ENCODE measurements around the gene LHCGR. TPM values are rescaled to one million over a fixed set of nuclear protein-coding genes. Genes with fewer than 3 reads are reported as not detected.

LHCGR gene
- total RNA-seq (2014; rRNA removed; shearing (Covaris generic)) (not detected in 2 replicates), total RNA-seq (2022) (not detected in 2 replicates), Bru-seq, nascent RNA (not detected), BruChase-seq, experiment 1, labeled RNA remaining after a 6-hour chase (not detected), BruChase-seq, experiment 2, labeled RNA remaining after a 2-hour chase (not detected)
- long read RNA-seq: 0 reads

DNA sequence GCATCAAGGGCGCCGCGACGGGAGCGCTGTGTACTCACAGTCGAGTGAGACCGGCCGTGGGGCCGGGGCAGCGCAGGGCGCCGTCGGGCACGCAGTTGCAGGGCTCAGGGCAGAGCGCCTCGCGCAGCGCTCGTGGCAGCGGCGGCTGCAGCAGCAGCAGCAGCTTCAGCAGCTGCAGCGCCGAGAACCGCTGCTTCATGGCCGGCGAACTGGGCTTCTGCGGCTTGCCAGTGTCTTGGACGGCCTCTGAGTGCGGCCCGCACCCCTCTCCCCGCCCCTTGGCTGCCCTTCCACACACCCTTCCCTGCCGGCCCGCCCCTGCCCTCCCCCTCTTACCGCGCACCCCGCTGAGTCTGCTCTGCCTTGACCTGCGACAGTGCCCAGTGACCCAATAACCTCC, at the start of gene LHCGR:
Gene LHCGR, minus strand, starts transcription at position 252 of the 400 bp plus-strand sequence. Its CDS starts 53 bp downstream, at position 199.
- CTCF ChIA-PET (ENCODE audit: unreplicated experiment): no interaction called here
- POLR2A ChIA-PET: no interaction called here
- H3K36me3 ChIP-seq (ENCODE audit: insufficient read depth, low read length): no peaks in the 10 kb centered on the region
- no peak within 1 kb of the TSS for H3K4me3 ChIP-seq (ENCODE audit: low read depth, low read length, poor library complexity, severe bottlenecking)
- H2AFZ ChIP-seq (ENCODE audit: low read length): no peak within 1 kb of the TSS
- no peaks in the 10 kb centered on the region for H3K9me2 ChIP-seq (ENCODE audit: insufficient read depth, low read length)
- no peak within 1 kb of the TSS for H3K27ac ChIP-seq (ENCODE audit: low read depth, low read length, poor library complexity, severe bottlenecking)
- no TSS peak for BruUV-seq (replicated peaks)
- TF ChIP-seq, protein P1, sequence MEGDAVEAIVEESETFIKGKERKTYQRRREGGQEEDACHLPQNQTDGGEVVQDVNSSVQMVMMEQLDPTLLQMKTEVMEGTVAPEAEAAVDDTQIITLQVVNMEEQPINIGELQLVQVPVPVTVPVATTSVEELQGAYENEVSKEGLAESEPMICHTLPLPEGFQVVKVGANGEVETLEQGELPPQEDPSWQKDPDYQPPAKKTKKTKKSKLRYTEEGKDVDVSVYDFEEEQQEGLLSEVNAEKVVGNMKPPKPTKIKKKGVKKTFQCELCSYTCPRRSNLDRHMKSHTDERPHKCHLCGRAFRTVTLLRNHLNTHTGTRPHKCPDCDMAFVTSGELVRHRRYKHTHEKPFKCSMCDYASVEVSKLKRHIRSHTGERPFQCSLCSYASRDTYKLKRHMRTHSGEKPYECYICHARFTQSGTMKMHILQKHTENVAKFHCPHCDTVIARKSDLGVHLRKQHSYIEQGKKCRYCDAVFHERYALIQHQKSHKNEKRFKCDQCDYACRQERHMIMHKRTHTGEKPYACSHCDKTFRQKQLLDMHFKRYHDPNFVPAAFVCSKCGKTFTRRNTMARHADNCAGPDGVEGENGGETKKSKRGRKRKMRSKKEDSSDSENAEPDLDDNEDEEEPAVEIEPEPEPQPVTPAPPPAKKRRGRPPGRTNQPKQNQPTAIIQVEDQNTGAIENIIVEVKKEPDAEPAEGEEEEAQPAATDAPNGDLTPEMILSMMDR (conservative IDR thresholded peaks at IDR 0.05; ENCODE audit: low read length): no peak
- no peak for TF ChIP-seq EZH2phosphoT487 (IDR thresholded peaks at IDR 0.05; ENCODE audit: borderline replicate concordance, low read depth, low read length)
- intact Hi-C loops (cut with micrococcal nuclease; ENCODE audit: unreplicated experiment): no loop called here
- no peak within 1 kb of the TSS for H3K4me2 ChIP-seq (ENCODE audit: low read length)
- H4K20me1 ChIP-seq (ENCODE audit: insufficient read depth, low read length): no peaks in the 10 kb centered on the region
- no peak for DNase-seq (ENCODE audit: low spot score)
- H3K4me1 ChIP-seq (ENCODE audit: insufficient read depth, low read length, poor library complexity, severe bottlenecking): peaks cover 13% of the 10 kb centered on the region
- no peaks in the 10 kb centered on the region for H3K9me3 ChIP-seq (ENCODE audit: low read length)
- H3K79me2 ChIP-seq (ENCODE audit: insufficient read depth, low read depth, low read length): no peaks in the 10 kb centered on the region

DNA sequence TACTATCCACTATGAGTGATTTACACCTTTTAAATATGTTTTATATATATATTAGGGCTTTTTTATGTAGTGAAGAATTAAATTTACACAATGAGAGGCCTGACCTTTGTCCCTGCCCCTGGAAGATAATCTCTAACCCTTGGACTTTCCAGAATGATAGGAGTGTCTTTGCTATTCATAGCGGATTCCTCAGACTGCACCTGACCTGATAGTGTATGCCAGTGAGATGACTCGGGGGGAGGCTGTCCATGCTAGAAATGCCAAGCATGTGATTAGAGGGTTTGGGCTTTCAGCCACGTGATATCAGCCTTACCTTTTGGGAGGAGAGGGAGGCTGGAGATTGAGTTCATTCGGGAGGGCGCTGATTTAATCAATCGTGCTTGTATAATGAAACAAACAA, 44.1 kb upstream of the LHCGR start:
- intact Hi-C loops (cut with micrococcal nuclease; ENCODE audit: unreplicated experiment): no loop called here
- H3K4me2 ChIP-seq (ENCODE audit: low read length): no peak overlapping the region
- ChIA-PET POLR2A (no interaction called here), CTCF (ENCODE audit: unreplicated experiment) (no interaction called here)
- H2AFZ ChIP-seq (ENCODE audit: low read length): no peak overlapping the region
- H3K4me1 ChIP-seq (ENCODE audit: insufficient read depth, low read length, poor library complexity, severe bottlenecking): no peaks in the 10 kb centered on the region
- TF ChIP-seq, protein P1 (conservative IDR thresholded peaks at IDR 0.05; ENCODE audit: low read length): no peak
- no peak for TF ChIP-seq EZH2phosphoT487 (IDR thresholded peaks at IDR 0.05; ENCODE audit: borderline replicate concordance, low read depth, low read length)
- no peak overlapping the region for H3K4me3 ChIP-seq (ENCODE audit: low read depth, low read length, poor library complexity, severe bottlenecking)
- H4K20me1 ChIP-seq (ENCODE audit: insufficient read depth, low read length): no peaks in the 10 kb centered on the region
- BruUV-seq (replicated peaks): no TSS peak
- no peaks in the 10 kb centered on the region for H3K36me3 ChIP-seq (ENCODE audit: insufficient read depth, low read length)
- no peak overlapping the region for H3K27ac ChIP-seq (ENCODE audit: low read depth, low read length, poor library complexity, severe bottlenecking)
- DNase-seq (ENCODE audit: low spot score): no peak
- no peaks in the 10 kb centered on the region for H3K79me2 ChIP-seq (ENCODE audit: insufficient read depth, low read depth, low read length)
- H3K9me3 ChIP-seq (ENCODE audit: low read length): no peaks in the 10 kb centered on the region
- no peaks in the 10 kb centered on the region for H3K9me2 ChIP-seq (ENCODE audit: insufficient read depth, low read length)

DNA sequence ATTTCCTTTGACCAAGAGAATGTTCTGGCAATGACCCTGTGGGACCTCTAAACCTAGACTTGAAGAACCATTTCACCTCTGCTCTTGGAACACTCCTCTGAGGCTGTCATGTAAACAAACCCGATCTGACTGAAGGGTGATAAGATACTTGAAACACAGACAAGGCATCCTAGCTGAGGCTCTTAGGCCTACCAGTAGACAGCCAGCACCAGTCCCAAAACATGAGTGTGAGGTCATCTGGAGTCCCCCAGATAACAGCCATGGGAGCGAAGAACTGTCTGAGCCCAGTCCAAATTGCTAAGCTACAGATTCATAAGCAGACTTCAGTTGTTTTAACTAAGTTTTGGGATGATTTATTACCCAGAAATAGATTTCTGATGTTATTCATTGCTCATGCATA, 39.5 kb upstream of the LHCGR start:
- H3K79me2 ChIP-seq (ENCODE audit: insufficient read depth, low read depth, low read length): no peaks in the 10 kb centered on the region
- intact Hi-C loops (cut with micrococcal nuclease; ENCODE audit: unreplicated experiment): no loop called here
- no peaks in the 10 kb centered on the region for H3K4me1 ChIP-seq (ENCODE audit: insufficient read depth, low read length, poor library complexity, severe bottlenecking)
- DNase-seq (ENCODE audit: low spot score): no peak
- BruUV-seq (replicated peaks): no TSS peak
- no peak overlapping the region for H3K27ac ChIP-seq (ENCODE audit: low read depth, low read length, poor library complexity, severe bottlenecking)
- no peaks in the 10 kb centered on the region for H3K9me3 ChIP-seq (ENCODE audit: low read length)
- no peaks in the 10 kb centered on the region for H3K36me3 ChIP-seq (ENCODE audit: insufficient read depth, low read length)
- no peak overlapping the region for H3K4me3 ChIP-seq (ENCODE audit: low read depth, low read length, poor library complexity, severe bottlenecking)
- TF ChIP-seq, protein P1 (conservative IDR thresholded peaks at IDR 0.05; ENCODE audit: low read length): no peak
- no peak for TF ChIP-seq EZH2phosphoT487 (IDR thresholded peaks at IDR 0.05; ENCODE audit: borderline replicate concordance, low read depth, low read length)
- H3K9me2 ChIP-seq (ENCODE audit: insufficient read depth, low read length): no peaks in the 10 kb centered on the region
- no peak overlapping the region for H2AFZ ChIP-seq (ENCODE audit: low read length)
- no peaks in the 10 kb centered on the region for H4K20me1 ChIP-seq (ENCODE audit: insufficient read depth, low read length)
- CTCF ChIA-PET (ENCODE audit: unreplicated experiment): no interaction called here
- H3K4me2 ChIP-seq (ENCODE audit: low read length): no peak overlapping the region
- POLR2A ChIA-PET: no interaction called here
